ENCODE data around the gene ST3GAL6. TPM values are rescaled to one million over a fixed set of nuclear protein-coding genes. Genes with fewer than 3 reads are reported as not detected.

ST3GAL6 gene
- total RNA-seq, 1 experiment from 2014 or later, result not detected

DNA sequence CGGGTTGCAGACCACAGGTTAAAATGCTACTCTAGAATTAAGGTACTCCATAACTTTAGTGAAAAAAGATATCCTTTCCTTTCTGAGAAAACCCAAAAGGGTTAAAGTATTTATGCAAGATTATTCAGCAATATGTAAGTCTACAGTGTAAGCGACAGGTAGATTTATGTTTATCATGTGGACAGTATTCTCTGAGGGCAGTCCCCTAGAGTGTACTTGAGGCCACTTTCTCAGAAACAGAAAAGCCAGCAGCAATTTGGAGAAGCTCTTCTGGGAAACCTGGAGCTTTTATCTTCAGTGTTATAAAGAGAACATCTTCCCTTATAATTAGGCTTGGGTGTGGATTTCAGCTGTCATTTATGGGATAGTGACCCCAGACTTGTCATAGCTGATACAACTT, 8.9 kb downstream of the ST3GAL6 start:
- no peak for DNase-seq (ENCODE audit: extremely low read depth, low read depth)

DNA sequence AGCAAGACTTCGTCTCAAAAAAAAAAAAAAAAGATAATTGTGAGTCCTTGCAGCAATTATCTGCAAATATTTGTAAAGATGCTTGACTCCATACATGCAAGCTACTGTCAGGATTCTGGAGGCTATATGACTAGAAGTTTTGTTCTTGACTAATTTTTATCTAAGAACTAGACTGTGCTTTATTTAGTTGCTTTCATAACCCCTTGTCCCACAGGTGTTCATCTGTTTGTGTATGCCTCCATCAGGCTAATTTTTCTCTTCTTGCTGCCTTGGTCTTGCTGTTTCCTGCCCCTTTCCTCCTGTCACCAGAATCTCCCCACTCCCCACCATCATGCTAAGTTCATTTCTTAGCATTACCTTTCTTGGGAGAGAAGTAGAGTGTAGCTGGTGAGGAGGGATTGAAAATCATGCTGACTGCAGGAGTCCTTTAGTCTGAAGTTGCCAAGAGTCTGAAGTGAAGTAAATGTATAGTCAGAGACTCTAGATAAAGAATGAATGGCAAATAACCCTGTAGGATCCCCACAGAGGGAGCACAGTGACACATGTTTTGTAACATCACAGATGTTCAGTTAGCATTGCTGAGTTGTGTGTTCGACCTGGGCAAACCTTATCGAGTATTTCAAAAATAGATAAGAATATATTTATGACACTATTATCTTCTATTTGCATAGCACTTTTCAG, 12.5 kb downstream of the ST3GAL6 start:
- DNase-seq (ENCODE audit: extremely low read depth, low read depth), result no peak

DNA sequence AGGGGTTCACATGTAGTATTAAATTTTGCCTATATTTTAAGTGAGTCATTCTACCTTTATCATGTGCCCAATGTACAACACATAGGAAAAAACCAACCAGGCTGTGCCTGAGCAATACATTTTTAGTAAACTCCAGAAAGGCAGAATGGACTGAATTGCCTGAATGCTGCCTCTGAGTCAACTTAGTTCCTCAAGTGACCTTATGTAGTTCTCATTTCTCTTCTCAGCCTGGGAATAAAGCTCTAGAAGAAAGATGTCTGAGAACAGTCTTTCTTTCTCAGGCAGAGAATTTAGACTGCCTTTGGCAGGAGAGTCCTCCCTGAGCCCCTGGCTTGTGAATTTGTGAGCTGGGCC, 13.0 kb downstream of the ST3GAL6 start:
- DNase-seq (ENCODE audit: extremely low read depth, low read depth), result no peak

DNA sequence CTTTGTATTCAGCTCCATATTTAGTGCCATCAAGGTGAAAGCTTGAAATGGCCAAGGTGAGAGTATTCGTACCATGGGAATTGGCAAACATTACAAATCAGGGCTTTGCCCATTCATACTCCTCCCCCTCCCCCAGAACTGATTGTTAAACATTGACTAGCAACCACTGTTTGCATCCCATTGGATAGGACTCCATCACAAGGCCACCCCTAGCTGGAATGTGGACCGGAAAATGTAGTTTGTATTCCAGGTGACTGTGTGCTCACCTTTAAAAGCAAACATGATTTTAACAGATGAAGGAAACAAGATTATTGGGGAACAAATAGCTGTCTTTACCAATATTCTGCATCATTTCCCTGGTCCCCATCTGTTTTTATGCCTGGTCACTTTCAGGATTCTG, 14.1 kb downstream of the ST3GAL6 start:
- DNase-seq (ENCODE audit: extremely low read depth, low read depth), result no peak

DNA sequence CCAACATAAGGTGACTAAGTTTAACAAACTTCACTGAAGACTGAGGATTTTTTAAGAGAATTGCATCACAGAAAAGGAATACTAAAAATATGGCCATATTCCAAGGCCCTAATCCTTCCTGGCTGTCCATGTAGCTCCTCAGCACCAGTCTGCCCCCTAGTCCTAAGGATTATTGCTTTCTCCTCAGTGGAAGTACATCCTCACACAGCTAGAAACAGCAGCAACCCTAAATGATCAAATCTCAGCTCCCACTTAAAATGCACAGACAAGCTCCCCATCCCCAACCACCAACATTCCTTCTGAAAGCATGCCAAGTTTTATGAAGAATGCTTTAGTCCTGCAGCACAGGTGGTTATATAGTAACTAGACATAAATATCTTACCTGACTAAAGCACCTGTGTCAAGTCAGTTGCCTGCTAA, 14.7 kb downstream of the ST3GAL6 start:
- DNase-seq (ENCODE audit: extremely low read depth, low read depth), result no peak

DNA sequence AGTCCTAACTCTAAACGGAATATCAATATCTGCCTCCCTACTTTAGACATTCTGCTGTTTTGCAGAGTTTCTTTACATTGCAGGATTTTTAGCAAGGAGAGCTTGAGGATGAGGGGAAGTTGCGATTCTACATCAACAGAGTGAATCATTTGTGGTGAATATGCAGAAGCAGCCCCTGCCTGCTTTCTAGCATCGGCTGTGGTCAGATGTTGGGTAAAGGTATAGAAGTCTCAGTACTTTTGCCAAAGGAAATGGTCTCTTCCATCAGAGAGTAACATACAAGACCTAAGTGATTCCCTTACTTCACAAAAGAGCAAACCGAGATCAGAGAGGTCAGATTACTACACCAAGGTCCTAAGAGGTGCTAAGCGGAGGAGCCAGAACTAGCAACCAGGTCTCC, 15.2 kb downstream of the ST3GAL6 start:
- no peak for DNase-seq (ENCODE audit: extremely low read depth, low read depth)

DNA sequence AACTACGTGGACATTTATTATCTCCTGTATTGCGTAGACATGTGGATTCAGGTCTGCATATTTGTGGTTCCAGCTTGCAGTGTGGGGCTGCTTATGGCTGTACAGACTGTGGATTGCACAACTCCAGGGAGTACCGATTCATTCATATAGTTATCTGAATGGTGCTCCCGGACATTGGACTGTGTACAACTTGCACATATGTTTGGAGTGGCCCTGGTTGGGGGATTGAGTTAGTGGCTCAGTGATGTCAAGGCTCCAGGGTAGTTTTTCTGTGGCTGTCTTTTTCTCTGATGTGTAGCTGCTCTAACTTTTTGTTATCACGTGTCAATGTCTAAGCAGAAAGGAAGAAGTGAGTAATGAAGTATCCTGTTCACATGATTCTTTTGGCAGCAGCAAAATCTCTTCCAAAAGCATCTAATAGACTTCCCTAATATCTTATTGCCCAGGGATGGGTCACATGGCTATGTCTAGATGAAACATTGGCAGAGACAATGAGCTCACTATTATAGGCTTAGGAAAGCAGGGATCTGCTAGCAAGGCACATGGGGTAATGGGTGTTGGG, 15.8 kb downstream of the ST3GAL6 start:
- no peak for DNase-seq (ENCODE audit: extremely low read depth, low read depth)

DNA sequence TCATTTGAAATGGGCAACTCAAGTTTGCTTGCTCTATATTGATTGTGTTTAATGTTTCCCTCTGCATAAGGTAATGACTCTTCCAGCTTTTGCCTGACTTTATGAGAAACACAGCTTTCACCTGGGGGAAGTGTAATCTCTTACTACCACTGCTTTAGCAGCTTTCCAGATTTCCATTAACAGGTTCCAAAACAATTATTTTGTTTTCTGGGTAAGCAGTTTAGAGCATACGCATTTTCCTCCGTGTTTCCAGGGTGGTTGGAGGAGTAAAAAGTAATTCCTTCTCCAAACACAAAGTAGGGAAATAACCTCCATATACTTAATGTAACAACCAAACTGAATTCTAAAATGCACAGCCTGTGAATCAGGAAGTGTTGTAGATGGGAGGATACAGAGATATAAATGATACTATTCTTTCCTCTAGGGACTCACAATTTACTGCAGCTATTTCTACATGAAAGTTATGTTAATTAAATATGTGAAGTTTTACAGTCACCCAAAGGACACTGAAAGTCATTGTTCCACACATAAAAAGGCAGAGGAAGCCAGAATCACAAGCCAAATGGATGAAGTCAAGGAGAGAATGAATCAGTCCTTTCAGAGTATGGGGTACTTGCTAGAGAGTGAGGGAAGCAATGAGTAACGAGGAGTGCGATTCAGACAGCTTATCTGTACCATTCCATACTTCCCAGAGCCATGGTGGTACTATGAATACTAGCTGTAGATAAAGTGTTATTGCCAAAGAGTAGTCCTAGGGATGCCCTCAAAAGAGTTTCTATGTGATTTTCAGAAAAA, 16.6 kb downstream of the ST3GAL6 start:
- DNase-seq (ENCODE audit: extremely low read depth, low read depth), result no peak

DNA sequence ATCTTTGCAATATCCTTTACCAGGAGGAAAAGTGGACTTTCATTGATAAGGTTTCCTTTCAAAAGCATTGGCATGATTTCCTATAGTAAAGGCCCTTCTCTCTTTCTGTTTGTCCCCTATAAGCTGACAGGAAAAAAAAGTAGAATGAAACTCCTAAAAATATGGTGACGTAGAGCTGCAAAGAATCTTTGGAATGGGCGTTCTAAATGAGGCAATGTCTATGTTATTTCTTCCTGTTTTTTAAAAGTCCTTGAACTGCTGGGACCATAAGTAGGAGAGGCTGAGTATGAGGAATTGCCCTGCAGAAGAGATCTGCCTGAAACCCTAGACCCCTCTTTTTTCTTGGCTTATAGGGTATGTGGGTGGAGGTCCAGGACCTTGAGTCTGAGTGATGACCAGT, 17.2 kb downstream of the ST3GAL6 start:
- DNase-seq (ENCODE audit: extremely low read depth, low read depth), result no peak

DNA sequence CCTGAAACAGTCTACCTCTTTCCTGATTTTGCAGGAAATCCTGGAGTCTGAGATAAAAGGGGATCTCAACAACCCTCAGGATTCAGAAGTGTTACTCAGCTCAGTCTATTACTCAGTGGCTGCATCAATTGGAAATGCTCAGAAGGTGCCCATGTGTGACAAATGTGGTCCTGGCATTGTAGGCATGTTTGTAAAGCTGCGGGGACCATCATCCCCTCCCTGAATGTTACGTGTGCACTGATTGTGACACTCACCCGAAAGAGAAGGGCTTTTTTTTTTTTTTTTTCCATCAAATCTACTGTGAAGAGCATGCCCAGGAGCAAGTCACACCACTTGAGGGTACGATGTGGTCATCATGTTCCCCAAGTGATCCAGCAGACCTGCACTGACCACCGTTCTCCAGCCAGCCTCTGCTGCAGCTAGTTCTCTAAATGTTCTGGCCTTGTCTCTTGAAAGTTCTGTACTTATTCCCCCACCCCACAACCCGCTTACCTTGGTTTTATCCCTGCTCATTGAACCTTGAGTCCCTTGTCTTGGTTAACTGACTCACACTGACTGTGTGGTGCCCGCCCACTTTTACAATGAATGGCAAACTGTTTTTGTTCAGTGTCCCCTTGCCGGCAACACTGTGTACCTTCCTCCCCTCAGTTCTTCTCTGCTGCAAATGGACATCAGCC, 19.8 kb downstream of the ST3GAL6 start:
- DNase-seq (ENCODE audit: extremely low read depth, low read depth), result no peak

DNA sequence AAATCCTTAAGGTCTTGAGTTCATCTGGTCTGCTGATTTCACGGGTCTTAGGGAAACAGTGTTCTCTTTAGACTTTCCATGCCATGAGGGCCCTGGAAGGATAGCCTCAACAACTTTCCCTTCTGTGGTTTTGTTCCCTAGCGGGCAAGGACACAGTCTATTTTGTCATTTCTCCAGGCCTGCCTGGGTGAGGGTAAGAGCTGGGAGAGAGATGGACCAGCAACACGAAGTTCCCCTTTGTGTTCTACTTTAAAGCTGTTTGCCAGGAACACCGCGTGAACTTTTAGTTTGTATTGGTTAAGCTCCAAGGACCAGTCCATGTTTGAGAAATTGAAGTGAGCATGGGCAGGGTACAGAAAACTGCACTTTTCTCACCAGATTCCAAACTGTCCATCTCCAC, 20.9 kb downstream of the ST3GAL6 start:
- no peak for DNase-seq (ENCODE audit: extremely low read depth, low read depth)

DNA sequence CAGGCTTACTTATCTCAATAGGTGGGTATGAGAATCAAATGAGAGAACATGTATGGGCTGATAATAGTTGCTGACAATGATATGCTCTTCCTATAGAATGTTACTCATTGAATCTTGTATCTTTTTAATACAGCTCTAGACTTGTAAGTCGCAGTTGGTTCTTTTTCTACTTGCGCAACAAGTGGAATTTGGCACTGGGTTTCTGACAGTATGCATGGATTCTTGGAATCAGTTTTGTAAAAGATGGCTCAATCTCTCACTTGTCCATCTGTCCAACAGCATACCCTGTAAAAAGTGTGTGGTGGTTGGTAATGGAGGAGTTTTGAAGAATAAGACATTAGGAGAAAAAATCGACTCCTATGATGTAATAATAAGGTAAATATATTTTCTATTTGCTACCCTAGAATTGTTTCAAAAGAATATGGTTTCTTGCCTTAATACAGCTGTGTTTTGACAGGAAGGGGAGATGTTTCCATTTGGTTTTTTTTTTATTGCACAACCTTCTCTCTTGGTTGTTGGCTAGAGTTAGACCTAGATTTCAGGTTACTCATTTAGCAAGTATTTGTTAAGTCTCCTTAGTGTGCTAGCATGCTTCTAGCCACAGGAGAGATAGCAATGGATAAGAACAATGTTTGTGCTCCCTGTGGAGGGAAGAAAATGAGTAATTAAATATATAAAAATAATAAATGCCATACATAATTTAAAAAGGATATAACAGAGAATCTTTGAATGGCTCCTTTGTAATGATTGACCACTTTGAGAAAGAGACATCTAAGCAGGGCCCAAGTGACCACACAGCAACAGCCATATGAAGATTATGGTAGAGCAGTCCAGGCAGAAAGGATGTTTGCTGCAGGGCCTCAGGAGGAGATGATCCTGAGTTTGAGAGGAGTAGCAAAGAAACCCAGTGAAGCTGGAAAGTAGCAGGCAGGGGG, 21.8 kb downstream of the ST3GAL6 start:
- DNase-seq (ENCODE audit: extremely low read depth, low read depth), result no peak

DNA sequence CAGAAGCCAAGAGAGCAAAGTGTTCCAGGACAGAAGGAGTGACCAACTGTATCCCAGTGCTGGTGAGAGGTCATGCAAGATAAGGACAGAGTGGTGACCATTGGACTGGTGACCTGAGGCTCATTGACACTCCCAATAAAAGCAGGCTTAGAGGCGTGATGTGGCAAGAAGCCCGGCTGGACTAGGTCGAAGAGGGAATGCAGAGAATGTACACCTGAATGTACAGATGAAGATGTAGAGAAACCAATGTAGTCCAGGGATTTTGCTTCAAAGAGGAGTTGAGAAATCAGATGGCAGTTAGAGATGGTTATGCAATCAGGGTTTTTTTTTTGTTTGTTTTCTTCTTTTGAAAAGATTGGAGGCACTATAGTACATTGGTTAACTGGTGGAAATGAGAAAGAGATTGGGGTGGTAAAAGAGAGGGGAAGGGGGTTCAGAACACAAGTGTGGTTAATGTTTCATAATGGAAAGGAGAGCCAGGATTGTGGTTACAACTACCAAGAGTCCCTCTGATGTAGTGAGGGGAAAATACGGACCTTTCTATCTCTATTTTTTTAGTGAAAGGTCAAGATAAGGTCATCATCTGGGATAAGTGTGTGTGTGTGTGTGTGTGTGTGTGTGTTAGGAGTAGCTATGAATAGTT, 23.3 kb downstream of the ST3GAL6 start:
- no peak for DNase-seq (ENCODE audit: extremely low read depth, low read depth)

DNA sequence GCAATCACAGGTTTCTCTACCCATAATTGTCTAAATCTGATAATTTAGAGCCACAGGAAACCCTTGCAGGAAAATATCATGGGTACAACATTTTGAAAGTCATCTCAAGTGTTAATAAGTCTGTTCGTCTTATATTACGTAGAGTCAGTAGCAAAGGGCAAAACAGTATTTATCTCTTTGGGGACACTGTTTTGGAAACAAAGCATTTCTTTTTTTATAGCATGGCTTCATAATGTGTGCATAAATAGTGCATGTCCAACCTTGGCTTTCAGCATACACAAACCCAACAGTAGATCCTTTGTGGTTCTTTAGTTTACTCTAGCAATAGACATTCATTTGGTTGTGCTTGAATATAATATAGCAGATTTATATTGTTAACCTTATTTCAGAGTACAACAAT, 24.0 kb downstream of the ST3GAL6 start:
- no peak for DNase-seq (ENCODE audit: extremely low read depth, low read depth)

DNA sequence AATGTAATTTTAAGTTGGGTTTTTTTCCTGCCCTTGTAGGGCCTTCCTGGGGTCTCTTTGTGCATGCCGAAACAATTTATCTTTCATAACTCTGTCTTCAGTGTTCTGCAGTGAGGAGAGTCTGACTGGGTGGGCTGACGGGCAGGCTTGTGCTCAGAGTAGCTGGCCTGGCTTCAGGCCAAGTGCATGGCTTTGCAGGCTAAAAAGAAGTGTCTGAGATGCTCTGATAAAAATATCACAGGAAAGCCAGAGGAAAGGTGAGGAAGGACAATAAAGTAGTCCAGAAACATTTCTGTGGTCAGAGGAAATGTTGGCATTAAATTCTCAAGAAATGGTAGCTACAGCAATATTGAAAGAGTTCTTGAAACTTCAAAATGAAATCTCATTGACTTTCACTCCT, 25.5 kb downstream of the ST3GAL6 start:
- DNase-seq (ENCODE audit: extremely low read depth, low read depth), result no peak

DNA sequence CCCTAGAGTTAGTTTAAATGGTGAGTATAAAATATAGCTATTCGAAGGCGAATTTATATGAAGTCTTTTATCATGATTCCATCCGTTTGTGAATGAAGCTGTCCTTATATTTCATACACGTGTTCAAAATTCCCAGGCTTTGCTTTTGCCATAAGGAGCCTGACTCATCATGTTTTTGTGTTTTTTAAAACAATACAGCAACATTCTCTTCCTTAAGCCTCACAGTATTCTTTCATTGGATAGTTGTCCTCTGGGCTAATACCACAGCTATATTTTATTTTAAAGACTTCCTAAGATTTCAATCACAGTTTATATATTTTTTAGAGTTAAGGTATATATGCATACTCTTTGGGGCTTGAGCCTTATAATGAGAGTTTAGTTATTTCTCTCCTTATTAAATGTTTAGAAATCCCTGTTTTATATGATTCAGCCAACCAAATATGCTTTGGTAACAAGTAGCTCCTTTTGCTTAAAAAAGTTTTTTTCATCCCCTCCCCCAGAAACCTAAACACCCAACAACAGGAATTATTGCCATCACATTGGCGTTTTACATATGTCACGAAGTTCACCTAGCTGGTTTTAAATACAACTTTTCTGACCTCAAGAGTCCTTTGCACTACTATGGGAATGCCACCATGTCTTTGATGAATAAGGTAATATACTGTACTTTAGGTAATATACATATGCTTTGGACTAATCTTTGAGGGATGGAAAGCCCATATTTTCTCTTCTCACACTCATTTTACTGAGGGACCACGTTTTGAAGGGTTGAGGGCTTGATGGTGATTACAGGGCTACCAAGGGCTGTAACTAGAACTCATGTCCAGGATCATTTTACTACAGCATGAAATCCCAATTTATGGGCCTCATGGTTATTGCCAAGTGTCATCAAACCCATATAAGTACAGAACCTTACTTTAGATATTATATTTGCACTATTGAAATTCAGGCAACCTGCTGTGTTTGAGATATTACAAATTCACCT, 28.5 kb downstream of the ST3GAL6 start:
- no peak for DNase-seq (ENCODE audit: extremely low read depth, low read depth)

DNA sequence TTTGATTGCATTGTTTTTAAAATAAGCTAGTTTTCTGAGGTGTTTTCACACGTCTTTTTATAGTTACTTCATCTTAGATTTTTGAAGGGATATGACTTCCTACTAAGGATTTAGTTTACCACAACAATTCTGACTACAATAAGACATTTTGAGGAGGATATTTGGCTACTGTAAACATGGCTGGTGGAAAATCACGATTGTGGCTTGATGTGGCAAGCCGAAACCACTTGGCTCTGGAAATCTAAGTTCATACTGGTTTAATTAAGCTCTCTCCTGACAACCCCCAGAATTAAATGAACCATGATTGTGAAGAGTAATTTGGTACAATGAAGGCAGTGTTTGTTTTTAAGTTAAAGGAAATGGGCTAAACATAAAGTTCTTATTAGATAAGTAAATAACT, 30.8 kb downstream of the ST3GAL6 start:
- DNase-seq (ENCODE audit: extremely low read depth, low read depth), result no peak

DNA sequence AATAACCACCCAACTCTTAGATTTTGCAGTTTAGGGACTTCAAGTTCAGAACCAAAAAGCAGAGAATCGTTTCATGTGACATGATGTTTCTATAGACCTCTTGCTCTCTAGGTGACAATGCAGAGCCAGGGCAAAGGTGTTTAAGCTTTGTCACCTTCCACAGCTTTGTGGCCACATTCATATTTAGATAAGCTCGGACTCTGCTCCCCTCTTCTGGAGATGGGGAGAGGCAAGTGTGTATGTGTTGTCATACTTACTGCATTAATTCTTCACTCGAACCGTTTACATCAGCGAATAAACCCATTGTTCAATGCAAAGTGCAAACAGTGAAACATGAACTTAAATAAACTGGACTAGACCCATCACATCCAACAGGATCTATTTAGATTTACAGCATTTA, 33.2 kb downstream of the ST3GAL6 start:
- no peak for DNase-seq (ENCODE audit: extremely low read depth, low read depth)

DNA sequence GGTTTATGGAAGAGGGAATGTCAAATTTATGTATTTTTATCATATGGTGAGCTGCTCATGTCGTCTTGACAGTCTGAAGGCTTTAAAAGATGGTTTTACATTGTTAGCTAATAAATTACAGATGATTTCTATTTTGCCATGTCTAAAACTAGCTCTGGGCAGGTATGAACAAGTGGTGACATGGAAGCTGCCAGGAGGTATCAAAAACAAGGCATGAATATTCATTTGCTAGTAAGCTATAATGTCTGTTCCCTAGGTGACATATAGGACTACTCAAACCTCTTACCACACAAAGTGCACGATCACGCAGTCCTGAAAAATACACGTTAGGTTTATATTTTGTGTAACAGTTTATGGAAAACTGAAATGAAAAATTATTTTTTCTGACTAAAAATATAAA, 34.8 kb downstream of the ST3GAL6 start:
- no peak for DNase-seq (ENCODE audit: extremely low read depth, low read depth)
